ENCODE results near the gene ZNF71. TPM values are rescaled to one million over a fixed set of nuclear protein-coding genes. Genes with fewer than 3 reads are reported as not detected.
"Not testable (repeated sequence)": the region's sequence is repeated elsewhere in the genome, so short reads cannot be mapped to it uniquely, and the experiment has no call there.

ZNF71 gene
- total RNA-seq, 1 donor from 2014 or later = 8.1 TPM

GRCh38 chr19:56622374-56622773, 27.3 kb downstream of the ZNF71 start:
- no peak for DNase-seq (ENCODE audit: low spot score)

DNA sequence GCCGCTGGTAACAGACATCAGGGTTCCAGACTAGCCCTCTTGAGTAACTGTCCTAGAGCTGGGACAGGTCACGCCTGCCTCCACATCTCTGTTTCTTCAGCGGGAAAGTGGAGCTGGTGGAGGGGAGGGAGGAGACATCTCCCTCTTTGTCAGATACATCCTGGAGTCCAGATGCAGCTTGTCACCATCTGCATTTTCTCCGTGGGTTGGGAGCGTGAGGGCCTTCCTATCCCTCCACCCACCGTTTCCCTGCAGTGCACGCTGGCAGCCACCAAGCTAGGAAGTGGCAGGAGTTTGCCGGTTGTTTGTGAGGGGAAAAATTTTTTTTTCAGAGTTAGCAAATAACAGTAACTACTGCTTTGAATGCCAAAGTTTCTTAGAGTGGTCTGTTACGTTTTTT, 27.9 kb downstream of the ZNF71 start:
- no peak for DNase-seq (ENCODE audit: low spot score)

DNA sequence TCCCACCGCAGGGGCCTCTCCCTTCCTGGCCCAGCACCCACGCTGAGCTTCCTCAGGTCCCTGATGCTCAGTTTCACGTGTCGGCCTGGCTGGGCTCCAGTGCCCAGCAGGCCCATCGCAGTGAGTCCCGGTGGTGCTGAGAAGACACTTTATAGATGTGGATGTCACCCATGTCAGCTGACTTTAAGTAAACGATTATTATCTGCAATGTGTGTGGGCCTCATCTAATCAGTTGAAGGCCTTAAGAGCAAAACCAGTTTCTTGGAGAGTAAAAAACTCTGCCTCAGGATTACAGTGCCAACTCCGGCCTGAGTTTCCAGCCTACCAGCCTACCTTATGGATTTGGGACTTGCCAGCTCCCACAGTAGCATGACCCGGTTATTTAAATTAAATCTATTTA, 30.6 kb downstream of the ZNF71 start:
- DNase-seq (ENCODE audit: low spot score) = no peak

GRCh38 chr19:56633021-56633420, 37.9 kb downstream of the ZNF71 start:
- DNase-seq (ENCODE audit: low spot score) = no peak

- peak; percentile 82 for DNase-seq (ENCODE audit: low spot score)
Observed at GRCh38 chr19:56637976-56638555, 43.0 kb downstream of the ZNF71 start.

GRCh38 chr19:56639217-56639616, 44.1 kb downstream of the ZNF71 start:
- DNase-seq (ENCODE audit: low spot score) = no peak

GRCh38 chr19:56642711-56643459, 47.8 kb downstream of the ZNF71 start, which contains the start of gene SMIM17:
Gene SMIM17 (plus strand): TSS chr19:56643159. CDS start chr19:56645668, 2,509 bp downstream.
- DNase-seq (ENCODE audit: low spot score) = no peak

GRCh38 chr19:56643460-56643955, 48.4 kb downstream of the ZNF71 start:
- DNase-seq (ENCODE audit: low spot score) = no peak

DNA sequence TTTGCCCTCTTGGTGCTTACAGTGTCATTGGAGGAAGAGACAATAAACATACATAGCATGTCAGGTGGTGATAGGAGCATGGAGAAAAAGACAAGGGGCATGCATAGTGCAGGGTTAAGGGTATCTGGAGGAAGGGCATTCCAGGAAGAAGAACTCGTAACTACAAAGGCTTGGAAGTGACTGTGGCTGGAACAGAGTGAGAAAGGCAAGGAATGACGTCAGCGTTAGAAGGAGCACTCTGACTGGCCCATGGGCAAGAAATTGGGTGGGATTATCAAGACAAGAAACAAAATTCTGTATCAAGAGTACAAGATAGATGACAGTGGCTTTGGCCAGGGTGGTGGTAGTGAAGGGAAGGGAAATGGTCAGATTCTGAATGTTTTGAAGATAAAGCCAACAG, 59.0 kb downstream of the ZNF71 start:
- DNase-seq (ENCODE audit: low spot score) = no peak

DNA sequence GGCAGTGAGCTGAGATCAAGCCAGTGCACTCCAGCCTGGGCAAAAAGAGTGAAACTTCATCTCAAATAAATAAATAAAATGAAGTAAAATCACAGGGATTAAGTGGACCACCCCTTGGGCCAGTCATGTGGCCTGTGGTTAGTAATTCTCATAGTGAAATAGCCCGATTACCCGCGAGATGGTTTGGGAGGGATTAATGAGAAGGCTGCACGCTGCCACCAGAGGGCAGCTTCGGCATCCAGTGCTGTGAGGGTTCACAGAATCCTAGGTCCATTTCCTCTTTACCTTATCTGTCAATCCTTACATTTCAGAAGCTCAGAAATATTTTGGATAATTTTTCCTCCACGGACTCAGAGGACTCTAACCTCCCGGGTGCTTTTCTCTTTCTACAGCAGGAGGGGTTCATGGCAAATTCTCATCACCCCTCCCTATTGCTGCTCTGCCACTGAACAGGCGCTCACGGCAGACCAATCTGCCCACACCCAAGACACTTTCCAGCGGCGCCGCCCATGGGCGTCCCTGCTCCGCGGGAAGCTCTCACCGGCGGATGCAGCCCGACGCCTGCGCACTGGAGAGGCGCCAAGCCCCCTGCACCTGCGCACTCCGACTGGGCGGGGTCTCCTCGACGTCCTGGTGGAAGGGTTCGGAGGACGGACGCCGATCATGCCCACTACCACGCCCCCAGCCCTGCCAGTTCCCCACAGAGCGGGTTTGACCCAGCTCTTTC, 65.4 kb downstream of the ZNF71 start:
- DNase-seq (ENCODE audit: low spot score) = no peak

GRCh38 chr19:56661248-56661647, 66.1 kb downstream of the ZNF71 start:
- DNase-seq (ENCODE audit: low spot score) = no peak

- DNase-seq (ENCODE audit: low spot score) = no peak
Observed at GRCh38 chr19:56663931-56664500, 68.9 kb downstream of the ZNF71 start.

DNA sequence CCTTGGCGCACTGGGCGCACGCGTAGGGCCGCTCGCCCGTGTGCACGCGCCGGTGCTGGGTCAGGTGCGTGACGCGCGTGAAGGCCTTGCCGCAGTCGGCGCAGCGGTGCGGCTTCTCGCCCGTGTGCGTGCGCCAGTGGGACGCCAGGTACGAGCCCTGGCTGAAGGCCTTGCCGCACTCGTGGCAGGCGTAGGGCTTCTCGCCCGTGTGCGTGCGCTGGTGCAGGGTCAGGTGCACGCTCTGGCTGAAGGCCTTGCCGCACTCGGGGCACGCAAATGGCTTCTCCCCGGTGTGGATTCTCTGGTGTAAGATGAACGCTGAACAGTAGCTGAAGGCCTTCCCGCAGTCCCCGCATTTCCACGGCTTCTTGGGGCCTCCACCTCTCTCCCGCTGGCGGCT, 69.4 kb downstream of the ZNF71 start:
- no peak for DNase-seq (ENCODE audit: low spot score)

DNA sequence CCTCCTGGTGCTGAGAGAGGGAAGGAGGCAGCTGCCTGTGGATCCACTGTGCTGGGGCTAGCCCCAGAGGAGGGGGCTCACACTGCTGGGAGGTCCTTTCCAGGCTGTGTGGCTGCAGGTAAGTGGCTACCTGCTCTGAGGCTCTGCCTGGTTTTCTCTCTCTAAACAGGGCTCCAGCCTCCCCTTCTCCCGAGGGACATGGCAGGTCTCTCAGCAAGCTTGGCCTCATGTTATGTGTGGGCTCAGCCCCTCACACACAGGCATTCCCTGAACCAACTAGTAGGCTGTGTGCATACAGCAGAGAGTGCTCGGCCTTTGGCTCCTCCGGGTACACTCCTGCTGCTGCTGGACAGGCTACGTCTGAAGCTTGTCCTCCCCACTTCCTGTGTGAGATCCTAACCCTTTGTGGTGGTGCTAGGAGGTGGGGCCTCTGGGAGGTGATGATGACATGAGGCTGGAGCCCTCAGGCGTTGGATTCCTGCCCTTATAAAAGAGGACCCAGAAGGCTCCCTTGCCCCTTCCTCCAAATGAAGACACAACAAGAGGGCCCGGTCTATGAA, 72.3 kb downstream of the ZNF71 start:
- DNase-seq (ENCODE audit: low spot score) = no peak

- no peak for DNase-seq (ENCODE audit: low spot score)
Observed at GRCh38 chr19:56668676-56669075, 73.6 kb downstream of the ZNF71 start.

DNA sequence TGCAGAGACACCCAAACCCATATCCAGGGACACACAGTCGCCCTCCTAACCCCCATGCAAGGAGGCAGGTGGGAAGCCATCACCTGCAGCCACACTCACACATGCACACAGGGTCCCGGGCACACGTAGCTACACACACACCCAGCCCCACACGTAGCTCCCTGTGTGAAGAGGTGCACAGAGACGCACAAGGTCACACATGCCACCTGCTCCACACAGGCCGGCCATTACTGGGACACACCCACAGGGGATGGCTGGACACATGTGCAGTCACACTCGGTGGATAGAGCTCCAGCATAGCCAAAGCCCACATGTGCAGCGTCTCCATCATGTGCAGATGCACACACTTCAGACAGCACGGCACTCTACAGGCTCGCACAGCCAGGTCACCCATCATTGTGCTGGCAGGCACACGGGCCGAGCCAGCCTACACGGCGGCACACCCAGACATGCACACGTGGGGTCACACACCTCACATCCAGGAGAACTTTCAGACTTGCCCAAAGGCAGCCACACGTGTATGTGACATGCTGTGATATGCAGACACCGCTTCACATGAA, 75.4 kb downstream of the ZNF71 start:
- no peak for DNase-seq (ENCODE audit: low spot score)

DNA sequence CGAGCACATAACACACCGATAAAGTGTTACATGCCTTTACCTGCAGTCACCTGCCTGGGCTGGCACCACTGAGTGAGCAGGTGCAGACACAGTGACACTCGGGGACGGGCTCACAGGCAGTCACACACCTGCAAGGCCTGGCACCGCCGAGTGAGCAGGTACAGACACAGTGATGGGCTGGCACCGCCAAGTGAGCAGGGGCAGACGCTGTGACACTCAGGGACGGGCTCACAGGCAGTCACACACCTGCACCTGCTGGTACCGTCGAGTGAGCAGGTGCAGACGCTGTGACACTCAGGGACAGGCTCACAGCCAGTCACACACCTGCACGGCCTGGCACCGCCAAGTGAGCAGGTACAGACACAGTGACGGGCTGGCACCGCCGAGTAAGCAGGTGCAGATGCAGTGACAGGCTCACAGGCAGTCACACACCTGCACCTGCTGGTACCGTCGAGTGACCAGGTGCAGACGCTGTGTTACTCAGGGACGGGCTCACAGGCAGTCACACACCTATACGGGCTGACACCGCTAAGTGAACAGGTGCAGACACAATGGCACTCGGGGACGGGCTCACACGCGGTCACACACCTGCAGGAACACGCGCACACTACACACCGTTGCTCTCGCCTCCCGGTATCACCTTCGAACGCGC, 76.0 kb downstream of the ZNF71 start:
- no peak for DNase-seq (ENCODE audit: low spot score)

DNA sequence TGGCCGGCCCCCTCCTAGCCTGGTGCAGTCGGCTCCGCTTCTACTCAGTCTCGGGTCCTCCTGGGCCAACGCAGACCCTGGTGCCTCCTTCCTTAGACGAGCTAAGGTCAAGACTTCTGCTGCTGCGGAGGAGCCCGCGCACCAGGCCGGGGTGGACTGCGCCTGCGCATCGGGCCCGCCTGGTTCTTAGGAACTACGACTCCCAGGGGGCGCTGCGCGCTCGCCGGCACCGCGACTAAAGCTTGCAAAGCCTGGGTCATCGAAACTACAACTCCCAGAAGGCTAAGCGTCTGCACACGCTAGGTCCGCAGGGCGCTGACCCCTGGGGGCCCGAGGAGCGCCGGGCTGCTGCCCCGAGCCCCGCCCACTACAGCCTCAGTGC, 76.5 kb downstream of the ZNF71 start, which contains the start of gene ZNF835:
Gene ZNF835, minus strand, starts transcription at position 145 of the 382 bp plus-strand sequence. CDS start 6,559 bp downstream, outside the sequence.
- peak; percentile 96 for DNase-seq (ENCODE audit: low spot score)

GRCh38 chr19:56672610-56673009, 77.5 kb downstream of the ZNF71 start:
- not testable (repeated sequence) for DNase-seq (ENCODE audit: low spot score)
